IPS DF 19.7 (cell line): ENCODE measurements around the gene CFAP43.

Experiments
- DNase-seq: peaks from one replicate; pipeline ENCODE4 v3.0.0-alpha.2; 2013; ENCODE audit warnings: low read depth, low spot score

The CFAP43 gene

GRCh38 chr10:104099941-104100340 is 132.2 kb downstream of the CFAP43 start:
- no peak for DNase-seq

GRCh38 chr10:104099269-104099668 is 132.9 kb downstream of the CFAP43 start:
- no peak for DNase-seq

- DNase-seq: no peak
Observed at GRCh38 chr10:104098358-104098925, 133.7 kb downstream of the CFAP43 start.

DNA sequence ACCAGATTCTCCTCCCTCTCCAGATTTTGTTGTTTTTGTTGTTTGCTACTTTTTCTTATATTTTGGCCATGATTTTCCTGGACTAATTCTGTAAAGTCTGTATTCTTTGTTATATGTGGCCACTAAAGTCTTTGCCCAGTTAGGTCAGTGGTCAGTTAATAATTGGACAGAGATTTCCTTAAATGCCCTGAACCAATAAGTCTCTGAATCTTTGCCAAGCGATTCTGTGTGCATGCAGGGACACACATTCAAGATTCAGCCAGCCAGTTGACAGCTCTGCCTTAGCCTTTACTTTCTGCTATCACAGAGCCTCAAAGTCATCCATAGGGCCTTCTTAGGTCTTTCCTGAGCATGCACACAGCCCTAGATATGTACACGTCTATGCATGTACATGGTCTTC is 135.5 kb downstream of the CFAP43 start:
- DNase-seq: no peak

- no peak for DNase-seq
Observed at GRCh38 chr10:104092749-104093148, 139.4 kb downstream of the CFAP43 start.

GRCh38 chr10:104090611-104091010 is 141.6 kb downstream of the CFAP43 start:
- DNase-seq: no peak

- DNase-seq: no peak
Observed at GRCh38 chr10:104089621-104090020, 142.5 kb downstream of the CFAP43 start.

DNA sequence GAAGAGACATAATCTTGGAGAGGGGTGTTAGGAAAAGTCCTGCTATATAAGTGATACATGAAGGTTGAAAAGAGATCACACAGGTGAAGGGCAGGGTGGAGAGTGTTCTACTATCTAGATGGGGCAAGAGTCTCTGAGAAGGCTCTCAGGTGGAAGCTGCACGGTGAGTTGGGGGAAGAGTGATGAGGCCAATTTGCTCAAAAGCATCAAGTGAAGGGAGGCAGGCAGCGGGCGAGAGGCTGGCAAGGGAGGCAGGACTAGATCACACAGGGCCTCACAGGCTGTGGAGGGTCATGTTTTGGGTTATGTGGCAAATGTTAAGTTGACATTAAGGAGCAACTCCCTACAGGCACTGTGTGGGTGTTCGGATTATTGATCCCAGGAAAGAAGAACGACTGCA is 143.9 kb downstream of the CFAP43 start:
- DNase-seq: no peak

- no peak for DNase-seq
Observed at GRCh38 chr10:104085801-104086400, 146.3 kb downstream of the CFAP43 start, which contains the start of gene COL17A1. COL17A1 (minus strand) TSS chr10:104085880; CDS start chr10:104080673, 5,207 bp downstream.

- no peak for DNase-seq
Observed at GRCh38 chr10:104084482-104085142, 147.6 kb downstream of the CFAP43 start.

- DNase-seq: no peak
Observed at GRCh38 chr10:104081998-104082397, 150.2 kb downstream of the CFAP43 start.

GRCh38 chr10:104080762-104081161 is 151.4 kb downstream of the CFAP43 start:
- DNase-seq: no peak
